ENCODE measurements around the gene FUT7. TPM values are rescaled to one million over a fixed set of nuclear protein-coding genes. Genes with fewer than 3 reads are reported as not detected.

FUT7 gene
- total RNA-seq, 2 donors from 2014 or later = 7.7 to 10.6 TPM

GRCh38 chr9:137018761-137019559, 12.9 kb downstream of the FUT7 start:
- Mint-ChIP-seq H3K27me3 (no peaks in the 10 kb centered on the region), H3K27ac (no peak overlapping the region), H3K4me3 (no peak overlapping the region), H3K36me3 (ENCODE audit: low read depth) (peaks cover 4% of the 10 kb centered on the region), H3K4me1 (peaks cover 6% of the 10 kb centered on the region)
- no peak for ATAC-seq
- DNase-seq = no peak
- no peaks in the 10 kb centered on the region for H3K9me3 ChIP-seq (ENCODE audit: control insufficient read depth, low read length, poor library complexity, severe bottlenecking)

- no peak for ATAC-seq
- H3K27ac Mint-ChIP-seq = no peak overlapping the region
These were observed 13.9 kb downstream of the FUT7 start for GRCh38 chr9:137017791-137018497.

DNA sequence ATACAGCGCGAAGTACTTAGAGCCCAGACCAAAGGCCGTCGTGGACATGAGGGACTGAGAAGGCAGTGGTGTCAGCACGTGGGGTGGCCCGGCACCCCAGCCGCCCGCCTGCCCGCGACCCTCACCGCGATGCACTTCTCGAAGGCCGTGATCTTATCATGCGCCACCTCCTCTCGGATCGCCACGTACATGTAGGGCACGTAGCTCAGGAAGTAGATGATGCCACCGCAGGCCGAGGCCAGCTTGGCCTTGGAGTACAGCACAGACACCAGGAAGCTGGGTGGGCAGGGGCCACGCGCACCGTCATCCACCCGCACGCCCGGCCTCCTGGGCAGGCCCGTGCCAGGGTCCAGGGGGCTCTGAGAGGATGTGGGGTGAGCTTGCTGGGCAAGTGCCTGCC, 14.8 kb downstream of the FUT7 start:
- ATAC-seq (no peak), DNase-seq (no peak)
- Mint-ChIP-seq H3K4me3 (no peak overlapping the region), H3K36me3 (ENCODE audit: low read depth) (peaks cover 4% of the 10 kb centered on the region), H3K27ac (no peak overlapping the region), H3K4me1 (peaks cover 4% of the 10 kb centered on the region), H3K27me3 (no peaks in the 10 kb centered on the region)
- H3K9me3 ChIP-seq (ENCODE audit: control insufficient read depth, low read length, poor library complexity, severe bottlenecking) = no peaks in the 10 kb centered on the region

More at GRCh38 chr9:137017791-137018497, 13.9 kb downstream of the FUT7 start:
- Mint-ChIP-seq H3K4me3 (no peak overlapping the region), H3K27me3 (no peaks in the 10 kb centered on the region), H3K36me3 (ENCODE audit: low read depth) (peaks cover 4% of the 10 kb centered on the region), H3K4me1 (peaks cover 6% of the 10 kb centered on the region)
- H3K9me3 ChIP-seq (ENCODE audit: control insufficient read depth, low read length, poor library complexity, severe bottlenecking) = no peaks in the 10 kb centered on the region
- no peak for DNase-seq

GRCh38 chr9:137016436-137016835, 15.5 kb downstream of the FUT7 start:
- Mint-ChIP-seq H3K27me3 (no peaks in the 10 kb centered on the region), H3K27ac (no peak overlapping the region), H3K4me1 (peaks cover 3% of the 10 kb centered on the region)

DNA sequence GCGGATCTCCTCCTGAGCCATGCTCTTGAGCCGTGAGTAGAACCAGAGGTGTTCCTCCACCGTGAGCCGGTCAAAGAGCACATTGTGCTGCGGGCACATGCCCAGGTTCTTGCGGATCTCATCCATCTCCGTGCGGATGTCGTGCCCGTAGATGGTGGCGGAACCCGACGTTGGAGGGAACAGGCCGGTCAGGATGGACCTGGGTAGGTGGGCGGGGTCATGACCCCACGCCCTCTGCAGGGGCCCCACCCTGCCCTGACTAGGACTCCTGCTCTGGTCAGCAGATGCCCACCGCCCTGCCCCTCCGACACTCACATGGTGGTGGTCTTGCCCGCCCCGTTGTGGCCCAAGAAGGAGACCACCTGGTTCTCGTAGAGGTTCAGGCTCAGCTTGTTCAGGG, 15.9 kb downstream of the FUT7 start:
- H3K9me3 ChIP-seq (ENCODE audit: control insufficient read depth, low read length, poor library complexity, severe bottlenecking) = no peaks in the 10 kb centered on the region
- no peak overlapping the region for H3K4me3 Mint-ChIP-seq
- DNase-seq (no peak), ATAC-seq (no peak)
- no peaks in the 10 kb centered on the region for H3K27me3 Mint-ChIP-seq
- peaks cover 7% of the 10 kb centered on the region for H3K36me3 Mint-ChIP-seq (ENCODE audit: low read depth)
- peaks cover 3% of the 10 kb centered on the region for H3K4me1 Mint-ChIP-seq
- H3K27ac Mint-ChIP-seq = no peak overlapping the region

More at GRCh38 chr9:137016436-137016835, 15.5 kb downstream of the FUT7 start:
- Mint-ChIP-seq H3K36me3 (ENCODE audit: low read depth) (peaks cover 5% of the 10 kb centered on the region), H3K4me3 (no peak overlapping the region)
- no peaks in the 10 kb centered on the region for H3K9me3 ChIP-seq (ENCODE audit: control insufficient read depth, low read length, poor library complexity, severe bottlenecking)
- no peak for DNase-seq
- ATAC-seq = no peak

DNA sequence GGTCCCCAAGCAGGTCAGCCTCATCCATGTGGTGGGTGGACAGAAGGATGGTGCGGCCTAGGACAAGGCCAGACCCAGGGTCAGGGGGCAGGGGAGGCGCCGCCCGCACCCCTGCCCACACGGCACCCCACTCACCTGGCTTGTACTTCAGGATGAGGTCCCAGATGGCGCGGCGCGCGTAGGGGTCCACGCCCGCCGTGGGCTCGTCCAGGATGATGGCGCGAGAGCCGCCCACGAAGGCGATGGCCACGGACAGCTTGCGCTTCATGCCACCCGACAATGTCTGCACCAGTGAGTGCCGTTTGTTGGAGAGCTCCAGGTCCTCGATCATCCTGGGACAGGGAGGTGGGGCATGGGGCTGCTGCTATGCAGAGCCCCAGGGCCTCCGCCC, 16.4 kb downstream of the FUT7 start:
- H3K9me3 ChIP-seq (ENCODE audit: control insufficient read depth, low read length, poor library complexity, severe bottlenecking) = no peaks in the 10 kb centered on the region
- Mint-ChIP-seq H3K36me3 (ENCODE audit: low read depth) (peaks cover 7% of the 10 kb centered on the region), H3K27ac (no peak overlapping the region), H3K27me3 (no peaks in the 10 kb centered on the region), H3K4me3 (no peak overlapping the region), H3K4me1 (peaks cover 3% of the 10 kb centered on the region)
- DNase-seq (no peak), ATAC-seq (no peak)

- DNase-seq = no peak
- Mint-ChIP-seq H3K36me3 (ENCODE audit: low read depth) (peaks cover 7% of the 10 kb centered on the region), H3K4me3 (no peak overlapping the region), H3K27me3 (no peaks in the 10 kb centered on the region), H3K27ac (no peak overlapping the region), H3K4me1 (peaks cover 3% of the 10 kb centered on the region)
- no peak for ATAC-seq
- H3K9me3 ChIP-seq (ENCODE audit: control insufficient read depth, low read length, poor library complexity, severe bottlenecking) = no peaks in the 10 kb centered on the region
These were observed 16.9 kb downstream of the FUT7 start for GRCh38 chr9:137014776-137015539.

- no peak overlapping the region for H3K4me3 Mint-ChIP-seq
- H3K9me3 ChIP-seq (ENCODE audit: control insufficient read depth, low read length, poor library complexity, severe bottlenecking) = no peaks in the 10 kb centered on the region
- H3K4me1 Mint-ChIP-seq = no peaks in the 10 kb centered on the region
- H3K36me3 Mint-ChIP-seq (ENCODE audit: low read depth) = peaks cover 7% of the 10 kb centered on the region
- H3K27ac Mint-ChIP-seq = no peak overlapping the region
- H3K27me3 Mint-ChIP-seq = no peaks in the 10 kb centered on the region
- ATAC-seq (no peak), DNase-seq (no peak)
These were observed 17.7 kb downstream of the FUT7 start for GRCh38 chr9:137014166-137014565.

DNA sequence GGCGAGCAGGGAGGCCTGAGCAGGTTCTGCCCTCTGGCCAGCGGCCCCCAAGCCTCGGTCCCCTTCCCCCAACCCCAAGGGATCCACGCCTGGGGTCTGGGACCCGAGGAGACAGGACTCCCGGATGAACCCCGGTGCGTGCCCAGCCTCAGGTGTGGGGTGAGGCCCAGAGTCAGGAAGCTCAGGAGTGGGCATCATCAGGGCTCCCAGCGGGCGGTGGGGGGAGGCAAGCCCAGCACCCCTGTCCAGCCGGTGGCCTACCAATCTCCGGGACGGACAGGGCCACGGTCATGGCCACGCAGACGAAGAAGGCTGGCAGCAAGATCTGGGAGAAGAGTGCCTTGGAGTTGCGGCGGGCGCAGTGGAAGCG, 18.3 kb downstream of the FUT7 start:
- no peak overlapping the region for H3K27ac Mint-ChIP-seq
- H3K4me3 Mint-ChIP-seq = no peak overlapping the region
- DNase-seq = no peak
- H3K27me3 Mint-ChIP-seq = no peaks in the 10 kb centered on the region
- H3K36me3 Mint-ChIP-seq (ENCODE audit: low read depth) = peaks cover 7% of the 10 kb centered on the region
- no peaks in the 10 kb centered on the region for H3K4me1 Mint-ChIP-seq
- ATAC-seq = no peak
- H3K9me3 ChIP-seq (ENCODE audit: control insufficient read depth, low read length, poor library complexity, severe bottlenecking) = no peaks in the 10 kb centered on the region

- no peaks in the 10 kb centered on the region for H3K4me1 Mint-ChIP-seq
- ATAC-seq = no peak
- no peak overlapping the region for H3K27ac Mint-ChIP-seq
- H3K9me3 ChIP-seq (ENCODE audit: control insufficient read depth, low read length, poor library complexity, severe bottlenecking) = no peaks in the 10 kb centered on the region
- DNase-seq = no peak
- H3K27me3 Mint-ChIP-seq = no peaks in the 10 kb centered on the region
- H3K36me3 Mint-ChIP-seq (ENCODE audit: low read depth) = peaks cover 7% of the 10 kb centered on the region
- H3K4me3 Mint-ChIP-seq = no peak overlapping the region
These were observed 19.0 kb downstream of the FUT7 start for GRCh38 chr9:137012694-137013570.

DNA sequence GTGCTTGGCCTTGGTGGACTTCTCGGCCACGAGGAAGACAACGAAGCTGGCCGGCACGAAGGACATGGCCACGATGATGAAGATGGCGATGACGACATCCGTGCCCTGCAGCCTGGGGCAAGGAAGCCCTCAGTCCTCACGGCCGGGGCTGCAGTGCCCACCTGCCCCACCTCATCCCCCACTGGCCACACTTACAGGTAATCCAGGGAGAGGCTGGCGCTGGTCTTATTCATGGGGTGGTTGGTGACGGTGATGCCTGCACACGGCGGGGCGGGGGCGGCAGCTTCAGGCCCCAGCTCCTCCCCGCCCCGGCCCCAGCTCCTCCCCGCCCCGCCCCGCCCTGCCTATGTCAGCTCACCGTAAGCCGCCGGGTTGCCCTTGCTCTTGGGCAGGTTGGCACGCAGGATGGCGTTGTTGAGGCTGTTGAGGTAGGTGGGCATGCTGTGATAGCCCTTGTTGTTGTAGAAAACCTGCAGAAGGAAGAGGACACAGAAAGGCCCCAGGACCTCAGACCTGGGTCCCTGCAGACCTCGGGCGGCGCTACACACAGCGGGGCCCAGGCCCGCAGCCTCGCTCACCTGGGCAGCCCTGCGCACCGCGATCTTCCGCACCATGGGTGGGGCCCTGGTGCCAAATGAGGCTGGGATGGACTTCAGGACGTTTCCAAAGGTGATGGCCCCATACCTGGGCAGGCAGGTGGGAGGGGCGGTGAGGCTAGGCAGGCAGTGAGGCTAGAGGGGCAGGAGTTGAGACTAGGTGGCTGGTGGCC, 19.8 kb downstream of the FUT7 start:
- H3K36me3 Mint-ChIP-seq (ENCODE audit: low read depth) = peaks cover 7% of the 10 kb centered on the region

GRCh38 chr9:137011156-137011555, 20.7 kb downstream of the FUT7 start:
- H3K4me3 Mint-ChIP-seq = no peak overlapping the region
- no peaks in the 10 kb centered on the region for H3K27me3 Mint-ChIP-seq
- H3K4me1 Mint-ChIP-seq = no peaks in the 10 kb centered on the region

More for the DNA sequence above, 19.8 kb downstream of the FUT7 start:
- Mint-ChIP-seq H3K27me3 (no peaks in the 10 kb centered on the region), H3K4me3 (no peak overlapping the region), H3K4me1 (no peaks in the 10 kb centered on the region), H3K27ac (no peak overlapping the region)
- ATAC-seq = no peak
- no peak for DNase-seq
- no peaks in the 10 kb centered on the region for H3K9me3 ChIP-seq (ENCODE audit: control insufficient read depth, low read length, poor library complexity, severe bottlenecking)

More at GRCh38 chr9:137011156-137011555, 20.7 kb downstream of the FUT7 start:
- ATAC-seq (no peak), DNase-seq (no peak)
- no peaks in the 10 kb centered on the region for H3K9me3 ChIP-seq (ENCODE audit: control insufficient read depth, low read length, poor library complexity, severe bottlenecking)
- H3K27ac Mint-ChIP-seq = no peak overlapping the region
- peaks cover 3% of the 10 kb centered on the region for H3K36me3 Mint-ChIP-seq (ENCODE audit: low read depth)

Measured in T-helper 17 cell (primary cell).